Activated naive CD4-positive, alpha-beta T cell (primary cell): ENCODE data around the gene CHERP.
"Not testable (repeated sequence)": the region's sequence is repeated elsewhere in the genome, so short reads cannot be mapped to it uniquely, and the experiment has no call there.

ENCODE experiments used
- DNase-seq, 4 experiments: peaks; one replicate each; lab custom pipeline; 2025; lab: John Stamatoyannopoulos, UW

Gene CHERP

DNA sequence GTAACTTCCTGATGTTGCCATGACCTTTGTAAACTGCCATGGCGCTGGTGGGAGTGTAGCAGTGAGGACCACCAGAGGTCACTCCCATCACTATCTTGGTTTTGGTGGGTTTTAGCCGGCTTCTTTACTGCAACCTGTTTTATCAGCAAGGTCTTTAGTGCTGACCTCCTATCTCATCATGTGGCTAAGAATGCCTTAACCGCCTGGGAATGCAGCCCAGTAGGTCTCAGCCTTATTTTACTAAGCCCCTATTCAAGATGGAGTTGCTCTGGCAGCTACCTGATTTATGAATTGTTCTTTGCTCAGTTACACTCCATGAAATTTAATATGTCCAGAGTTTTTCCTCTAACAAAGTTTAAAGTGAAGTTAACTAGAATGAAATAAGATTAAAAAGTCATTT lies 65.8 kb downstream of the CHERP start:
- no peak for DNase-seq

DNA sequence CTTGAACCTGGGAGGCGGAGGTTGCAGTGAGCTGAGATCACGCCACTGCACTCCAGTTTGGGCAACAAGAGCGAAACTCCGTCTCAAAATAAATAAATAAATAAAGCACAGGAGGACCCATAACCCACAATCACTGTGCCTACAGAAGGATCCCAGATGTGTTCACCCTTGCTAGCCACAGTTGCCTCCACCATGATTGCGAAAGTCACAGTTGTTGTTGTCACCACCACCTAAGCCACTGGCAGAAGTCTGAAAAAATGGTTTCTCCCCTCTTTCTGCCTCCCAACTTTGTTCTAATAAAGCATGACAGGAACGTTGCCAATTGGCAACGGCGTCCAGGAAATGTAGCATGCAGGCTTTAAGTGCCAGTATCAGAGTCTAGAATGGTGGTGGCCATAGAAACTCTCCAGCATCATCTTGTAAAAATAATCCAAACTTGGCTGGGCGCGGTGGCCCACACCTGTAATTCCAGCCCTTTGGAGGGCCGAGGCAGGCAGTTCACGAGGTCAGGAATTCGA lies 68.3 kb downstream of the CHERP start:
- DNase-seq = no peak

DNA sequence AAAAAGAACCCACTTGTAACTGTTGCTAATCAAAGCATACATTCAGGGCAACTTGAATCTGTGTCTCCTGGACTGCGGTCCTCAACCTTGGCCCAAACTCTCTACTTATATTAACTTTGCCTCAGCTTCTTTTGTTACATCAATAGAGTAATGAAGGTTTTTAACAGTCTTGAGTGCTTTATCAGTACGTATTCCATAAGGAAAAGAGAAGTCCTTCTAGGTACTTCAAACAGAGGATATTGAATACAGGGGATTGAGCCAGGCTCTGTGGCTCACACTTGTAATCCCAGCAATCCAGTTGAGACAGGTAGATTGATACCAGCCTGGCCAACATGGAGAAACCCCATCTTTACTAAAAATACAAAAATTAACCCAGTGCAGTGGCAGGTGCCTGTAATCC lies 69.2 kb downstream of the CHERP start:
- DNase-seq = no peak

DNA sequence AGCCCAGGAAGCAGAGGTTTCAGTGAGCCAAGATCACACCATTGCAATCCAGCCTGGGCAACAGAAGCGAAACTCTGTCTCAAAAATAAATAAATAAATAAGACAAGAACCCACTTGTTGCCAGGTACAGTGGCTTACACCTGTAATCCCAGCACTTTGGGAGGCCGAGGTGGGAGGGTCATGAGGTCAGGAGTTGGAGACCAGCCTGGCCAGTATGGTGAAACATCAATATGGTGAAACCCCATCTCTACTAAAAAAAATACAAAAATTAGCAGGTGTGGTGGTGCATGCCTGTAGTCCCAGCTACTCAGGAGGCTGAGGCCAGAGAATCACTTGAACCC lies 69.7 kb downstream of the CHERP start:
- not testable (repeated sequence) for DNase-seq

DNA sequence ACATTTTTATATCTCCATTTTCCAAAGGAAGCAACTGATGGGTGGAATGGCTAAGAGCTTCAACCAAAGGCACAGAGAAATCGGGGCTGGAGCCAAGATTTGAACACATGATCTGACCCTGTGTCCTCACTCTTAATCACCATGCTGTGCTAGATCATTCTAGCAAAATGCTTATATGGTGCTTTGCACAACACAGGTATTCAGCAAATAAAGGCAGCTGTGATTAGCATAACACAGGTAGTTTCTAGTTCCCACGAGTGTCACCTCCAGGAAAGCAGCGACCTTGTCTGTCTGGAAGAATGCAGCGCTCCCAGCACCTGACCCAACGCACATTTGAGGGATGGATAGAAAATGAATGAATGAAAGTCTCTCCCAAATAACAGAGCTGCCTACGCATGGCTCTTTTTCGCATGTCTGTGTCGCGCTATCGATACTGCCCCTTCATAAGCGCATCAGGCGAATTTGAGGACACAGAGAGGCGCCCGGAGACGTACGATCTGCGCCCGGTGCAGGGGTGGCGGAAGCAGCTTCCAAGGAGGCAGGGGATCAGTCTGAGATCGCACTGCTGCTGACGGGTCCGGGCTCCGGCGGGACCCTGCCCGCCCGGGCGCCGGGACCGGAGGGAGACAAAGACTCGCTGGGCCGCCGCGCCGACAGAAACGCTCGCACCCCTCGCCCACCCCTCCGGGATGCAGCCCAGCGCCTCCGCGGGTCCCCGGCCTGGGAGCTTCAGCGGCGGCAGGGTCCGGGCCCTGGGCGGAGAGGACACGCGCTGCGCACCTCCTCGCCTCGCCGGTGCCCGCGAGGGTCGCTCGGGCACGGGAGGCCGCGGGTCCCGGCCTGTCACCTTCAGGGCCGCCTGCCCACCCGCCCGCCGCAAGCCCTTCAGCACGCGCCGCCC lies 71.1 kb downstream of the CHERP start:
- no peak for DNase-seq

DNA sequence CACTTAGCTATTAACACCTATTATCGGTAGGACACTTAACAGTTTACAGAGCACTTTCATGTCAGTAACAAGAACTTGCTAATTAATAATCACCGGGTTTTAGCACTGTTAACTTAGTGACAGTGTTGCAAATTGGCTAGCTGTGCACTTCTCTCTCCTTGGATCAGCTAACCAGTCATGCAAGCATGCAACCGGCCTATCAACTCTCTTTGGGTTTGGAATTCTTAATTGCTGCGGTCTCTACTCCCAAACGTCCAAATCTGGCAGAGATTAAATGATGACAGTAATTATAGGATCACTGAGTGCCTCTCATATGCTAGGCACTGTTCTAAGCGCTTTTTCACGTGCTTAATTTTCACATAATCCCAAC lies 71.7 kb downstream of the CHERP start:
- no peak for DNase-seq
